Aorta (tissue), 5 donors: ENCODE data around the gene PLPPR1. TPM values are rescaled to one million over a fixed set of nuclear protein-coding genes. Genes with fewer than 3 reads are reported as not detected.

ENCODE experiments used
- ATAC-seq: fragments of 200-7000 bp; cut with Tn5 transposase; one replicate; pipeline ENCODE4 v1.9.1; 2022; ENCODE audit warnings: moderate library complexity; ENCODE audit not compliant: low FRiP score
- DNase-seq, 2 donors: peaks; one replicate each; pipeline ENCODE4 v3.0.0-alpha.2; 2020
- H3K27ac ChIP-seq, 2 donors: one replicate each; pipeline ENCODE4 v1.5.1; 2013; ENCODE audit warnings: low read length in 2 of 2, mild to moderate bottlenecking in 2 of 2, moderate library complexity in 2 of 2, control low read depth in 1 of 2, inconsistent platforms in 1 of 2, low read depth in 1 of 2
- H3K27me3 ChIP-seq, 2 donors: one replicate each; pipeline ENCODE4 v1.6.1; 2013; ENCODE audit warnings: control low read depth in 1 of 2, low read length in 1 of 2, mild to moderate bottlenecking in 1 of 2, moderate library complexity in 1 of 2; ENCODE audit not compliant: insufficient read depth in 2 of 2, control insufficient read depth in 1 of 2
- H3K36me3 ChIP-seq, 2 donors: one replicate each; pipeline ENCODE4 v1.6.1; 2013; ENCODE audit warnings: control low read depth in 1 of 2, low read length in 1 of 2, mild to moderate bottlenecking in 1 of 2; ENCODE audit not compliant: insufficient read depth in 2 of 2, control insufficient read depth in 1 of 2
- H3K4me1 ChIP-seq, 2 donors: one replicate each; pipeline ENCODE4 v1.6.1; 2013; ENCODE audit warnings: low read length in 2 of 2, control low read depth in 1 of 2, mild to moderate bottlenecking in 1 of 2, moderate library complexity in 1 of 2; ENCODE audit not compliant: insufficient read depth in 2 of 2, control insufficient read depth in 1 of 2
- H3K4me3 ChIP-seq, 2 donors: one replicate each; pipeline ENCODE4 v1.5.1; 2013; ENCODE audit warnings: low read length in 2 of 2, control low read depth in 1 of 2, mild to moderate bottlenecking in 1 of 2
- H3K9me3 ChIP-seq: one replicate; pipeline ENCODE4 v1.6.1; 2013; ENCODE audit warnings: mild to moderate bottlenecking, low read length; ENCODE audit not compliant: control insufficient read depth
- WGBS, 2 donors: extraction: QIAGEN DNeasy Blood & Tissue Kit; methylation state at CpG; one replicate each; pipeline ENCODE4 v1.1.7; 2013; 5-methylcytosine and 5-hydroxymethylcytosine counted together
- intact Hi-C, 2 donors: fragments of 100-400 bp; cut with DNase I; formaldehyde crosslinking; loops; one replicate each; pipeline versions ENCODE4 v1.14.2 to v1.15.0; 2022
- polyA plus RNA-seq, 2 donors: library from polyadenylated mRNA; stranded (reverse); fragments of 200-250 nt; gene quantifications; one replicate each; pipeline ENCODE4 v1.2.3, GENCODE V29; 2013
- total RNA-seq, 2 donors: library from RNA; stranded (reverse); fragmentation: NEBNext Ultra II Directional; extraction: Animal tissue kit (Norgen Biotek cat#: 25700); gene quantifications; one replicate each; pipeline ENCODE4 v1.2.1, GENCODE V29; 2021
- donor health status: healthy with polysubstance abuse.
- donor health status: Bipolar disorder and iron deficiency.
- donor health status: DM: no; HTN: no; CAD: no.
- donor health status: DM: no; HTN: no; CAD: no.
- donor health status: DM: yes; HTN: yes; CAD: no.

Gene PLPPR1
- total and polyA plus RNA-seq, 4 donors: not detected

GRCh38 chr9:101140764-101141163, 112.2 kb downstream of the PLPPR1 start:
- ATAC-seq (no peak), DNase-seq (no peak)
- 55 to 68% methylated on average over 4 of the region's 4 CpGs for WGBS, 2 donors
- H3K36me3 ChIP-seq: no peaks in the 10 kb centered on the region
- no peak overlapping the region for H3K4me3 ChIP-seq
- H3K9me3 ChIP-seq: no peaks in the 10 kb centered on the region
- no peak overlapping the region for H3K27ac ChIP-seq
- no peaks in the 10 kb centered on the region for H3K4me1 ChIP-seq
- intact Hi-C loops: no loop called here
- no peaks in the 10 kb centered on the region for H3K27me3 ChIP-seq

DNA sequence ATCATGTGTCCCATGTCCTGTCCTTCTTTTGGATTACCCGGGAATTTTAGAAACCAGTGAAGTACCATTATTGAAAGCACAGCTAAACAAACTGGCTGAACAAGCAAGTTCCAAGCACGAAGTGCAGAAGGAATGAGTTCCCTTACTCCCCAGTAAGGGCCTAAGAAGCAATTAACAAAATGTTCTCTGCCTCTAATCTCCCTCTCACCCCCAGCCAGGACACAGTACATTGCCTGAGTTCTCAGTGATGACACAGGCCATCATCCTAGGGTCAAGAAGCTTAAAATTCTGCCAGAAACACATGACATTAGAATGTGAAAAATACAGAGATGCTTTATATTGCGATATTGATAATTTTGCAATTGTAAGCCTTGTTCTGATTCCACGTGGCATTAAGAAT, 118.0 kb downstream of the PLPPR1 start:
- WGBS, 2 donors: 73 to 77% methylated on average over 4 of the region's 4 CpGs
- intact Hi-C loops: no loop called here
- Histone ChIP-seq H3K9me3 (peaks cover 2% of the 10 kb centered on the region), H3K27ac (no peak overlapping the region), H3K36me3 (no peaks in the 10 kb centered on the region), H3K27me3 (no peaks in the 10 kb centered on the region), H3K4me3 (no peak overlapping the region), H3K4me1 (no peaks in the 10 kb centered on the region)
- DNase-seq (no peak), ATAC-seq (no peak)

DNA sequence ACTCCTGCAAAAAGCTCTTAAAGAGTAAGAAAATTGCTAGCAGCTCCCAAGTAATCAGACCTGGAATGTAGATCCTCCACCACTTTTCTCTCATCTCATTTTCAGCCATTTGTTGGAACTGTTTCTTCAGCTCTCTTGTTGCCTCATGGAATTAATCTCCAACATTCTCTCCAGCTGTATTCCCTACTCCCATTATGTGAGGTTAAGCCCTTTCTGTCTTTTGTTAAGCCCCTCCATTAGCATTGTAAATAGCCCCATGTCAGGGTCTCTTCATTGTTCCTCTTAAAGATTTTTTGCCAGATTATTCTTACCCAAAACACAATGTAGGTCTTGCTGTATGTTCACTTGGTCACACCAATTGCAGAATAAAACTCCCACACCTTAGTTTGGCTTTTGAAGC, 119.8 kb downstream of the PLPPR1 start:
- no peak for DNase-seq
- intact Hi-C loops: no loop called here

GRCh38 chr9:101158361-101158760, 129.8 kb downstream of the PLPPR1 start:
- Histone ChIP-seq H3K27me3 (no peaks in the 10 kb centered on the region), H3K36me3 (no peaks in the 10 kb centered on the region), H3K9me3 (no peaks in the 10 kb centered on the region), H3K4me3 (no peak overlapping the region), H3K4me1 (no peaks in the 10 kb centered on the region), H3K27ac (no peak overlapping the region)
- DNase-seq: no peak
- intact Hi-C loops: no loop called here
- 58 to 65% methylated on average over 3 of the region's 3 CpGs for WGBS, 2 donors
- no peak for ATAC-seq

More for the DNA sequence above, 119.8 kb downstream of the PLPPR1 start:
- H3K36me3 ChIP-seq: no peaks in the 10 kb centered on the region
- ATAC-seq: no peak
- H3K27me3 ChIP-seq: no peaks in the 10 kb centered on the region
- no peak overlapping the region for H3K4me3 ChIP-seq
- peaks cover 2% of the 10 kb centered on the region for H3K9me3 ChIP-seq
- no peak overlapping the region for H3K27ac ChIP-seq
- H3K4me1 ChIP-seq: no peaks in the 10 kb centered on the region

GRCh38 chr9:101162231-101162630, 133.7 kb downstream of the PLPPR1 start:
- no peak for ATAC-seq
- WGBS, 2 donors: 41 to 56% methylated on average over 1 of the region's 1 CpG
- H3K36me3 ChIP-seq: no peaks in the 10 kb centered on the region
- no peak overlapping the region for H3K27ac ChIP-seq
- intact Hi-C loops: no loop called here
- H3K4me3 ChIP-seq: no peak overlapping the region
- H3K9me3 ChIP-seq: no peaks in the 10 kb centered on the region
- H3K4me1 ChIP-seq: no peaks in the 10 kb centered on the region
- DNase-seq: no peak
- H3K27me3 ChIP-seq: no peaks in the 10 kb centered on the region

GRCh38 chr9:101165131-101165530, 136.6 kb downstream of the PLPPR1 start:
- 53 to 61% methylated on average over 1 of the region's 1 CpG for WGBS, 2 donors
- ATAC-seq: no peak

GRCh38 chr9:101167490-101168134, 139.1 kb downstream of the PLPPR1 start:
- Histone ChIP-seq H3K27me3 (peaks cover 0 to 2% of the 10 kb centered on the region in 2 donors), H3K36me3 (no peaks in the 10 kb centered on the region), H3K4me3 (no peak overlapping the region), H3K4me1 (no peaks in the 10 kb centered on the region), H3K27ac (no peak overlapping the region), H3K9me3 (no peaks in the 10 kb centered on the region)
- WGBS, 2 donors: 54 to 74% methylated on average over 1 of the region's 1 CpG
- ATAC-seq (no peak), DNase-seq (no peak)
- intact Hi-C loops: no loop called here

More at GRCh38 chr9:101165131-101165530, 136.6 kb downstream of the PLPPR1 start:
- no peaks in the 10 kb centered on the region for H3K36me3 ChIP-seq
- no peaks in the 10 kb centered on the region for H3K9me3 ChIP-seq
- no peak for DNase-seq
- H3K4me1 ChIP-seq: no peaks in the 10 kb centered on the region
- intact Hi-C loops: no loop called here
- H3K4me3 ChIP-seq: no peak overlapping the region
- no peak overlapping the region for H3K27ac ChIP-seq
- H3K27me3 ChIP-seq: peaks cover 0 to 2% of the 10 kb centered on the region in 2 donors

- no peak overlapping the region for H3K4me3 ChIP-seq
- intact Hi-C loops: no loop called here
- H3K27ac ChIP-seq: no peak overlapping the region
- WGBS, 2 donors: 71 to 93% methylated on average over 1 of the region's 1 CpG
- no peaks in the 10 kb centered on the region for H3K4me1 ChIP-seq
- DNase-seq (no peak), ATAC-seq (no peak)
- no peaks in the 10 kb centered on the region for H3K36me3 ChIP-seq
- H3K9me3 ChIP-seq: no peaks in the 10 kb centered on the region
- peaks cover 0 to 2% of the 10 kb centered on the region in 2 donors for H3K27me3 ChIP-seq
Observed at GRCh38 chr9:101172616-101173015, 144.1 kb downstream of the PLPPR1 start.

DNA sequence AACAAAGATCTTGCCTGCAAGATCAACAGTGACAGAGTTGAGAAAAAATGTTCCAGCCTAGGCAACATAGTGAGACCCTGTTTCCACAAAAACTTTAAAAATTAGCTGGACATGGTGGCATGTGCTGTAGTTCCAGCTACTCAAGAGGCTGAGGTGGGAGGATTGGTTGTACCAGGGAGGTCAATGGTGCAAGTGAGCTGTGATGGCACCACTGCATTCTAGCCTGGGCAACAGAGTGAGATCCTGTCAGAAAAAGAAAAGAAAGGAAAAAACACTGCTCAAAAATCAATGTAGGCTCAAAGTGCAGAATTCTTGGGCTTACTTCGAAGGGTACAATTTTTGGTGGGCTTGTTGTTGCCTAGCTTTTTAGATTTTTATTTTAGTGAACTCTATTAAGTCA, 145.4 kb downstream of the PLPPR1 start:
- no peaks in the 10 kb centered on the region for H3K27me3 ChIP-seq
- WGBS, 2 donors: 85 to 88% methylated on average over 1 of the region's 1 CpG
- no peaks in the 10 kb centered on the region for H3K4me1 ChIP-seq
- no peak overlapping the region for H3K27ac ChIP-seq
- H3K36me3 ChIP-seq: no peaks in the 10 kb centered on the region
- H3K4me3 ChIP-seq: no peak overlapping the region
- intact Hi-C loops: no loop called here
- no peaks in the 10 kb centered on the region for H3K9me3 ChIP-seq
- no peak for ATAC-seq
- no peak for DNase-seq
